Stimulated activated CD8-positive, alpha-beta memory T cell treated with anti-CD3 and anti-CD28 coated beads, Interleukin-12 subunit alpha, Interleukin-12 subunit beta, amount 100 ng/mL, for 24 hours (primary cell): Measurements from ENCODE around the gene EYA2.
"Not testable (repeated sequence)": the region's sequence is repeated elsewhere in the genome, so short reads cannot be mapped to it uniquely, and the experiment has no call there.

Source experiments
- DNase-seq: peaks from one replicate; pipeline ENCODE4 v3.0.0-alpha.2; 2020; ENCODE audit errors: extremely low read depth

EYA2 gene

GRCh38 chr20:46932439-46932838 is 37.8 kb downstream of the EYA2 start:
- not testable (repeated sequence) for DNase-seq

- no peak for DNase-seq
Observed at GRCh38 chr20:46933150-46933549, 38.5 kb downstream of the EYA2 start.

DNA sequence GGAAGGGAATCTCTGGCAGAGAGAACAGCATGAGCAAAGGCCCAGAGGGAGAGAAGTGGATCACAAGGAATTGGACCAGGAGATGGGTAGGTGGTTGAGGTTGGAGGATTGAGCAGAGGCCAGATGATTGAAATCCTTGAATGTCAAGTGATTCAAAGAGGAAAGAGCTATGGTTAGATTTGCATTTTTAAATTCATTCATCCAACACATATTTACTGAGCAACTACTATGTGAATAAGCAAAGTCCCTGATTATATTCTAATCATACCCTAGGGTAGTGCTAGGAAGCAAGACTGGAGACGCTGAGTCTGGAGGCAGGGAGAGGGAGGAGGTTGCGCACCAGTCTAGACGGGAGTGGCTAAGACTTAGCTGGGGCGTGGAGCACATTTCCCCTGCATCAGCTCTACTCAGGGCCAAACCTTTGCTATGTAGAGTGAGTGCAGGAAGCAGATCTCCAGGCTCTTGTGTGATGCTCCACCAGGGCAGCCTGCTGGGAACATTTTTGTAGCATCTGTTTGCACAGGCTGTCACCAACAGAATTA is 40.2 kb downstream of the EYA2 start:
- no peak for DNase-seq

- DNase-seq, result no peak
Observed at GRCh38 chr20:46935394-46936017, 40.9 kb downstream of the EYA2 start.

GRCh38 chr20:46936415-46937156 is 41.9 kb downstream of the EYA2 start:
- no peak for DNase-seq

DNA sequence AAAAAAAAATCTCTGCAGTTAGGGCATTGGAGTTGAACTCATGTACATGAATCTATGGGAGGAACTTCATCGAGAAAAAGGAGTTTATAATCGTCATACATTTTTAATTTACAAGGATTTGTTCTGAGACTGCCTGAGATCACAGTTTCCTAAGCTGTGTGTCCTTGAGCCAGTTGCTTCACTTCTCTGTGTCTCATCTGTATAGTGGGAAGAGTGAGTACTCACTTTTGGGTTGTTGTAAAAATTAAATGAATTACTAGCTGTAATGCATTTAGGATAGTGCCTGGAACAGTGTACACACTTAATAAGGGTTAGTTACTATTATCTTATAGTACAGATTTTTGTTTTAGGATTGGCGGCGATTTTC is 42.5 kb downstream of the EYA2 start:
- no peak for DNase-seq

- no peak for DNase-seq
Observed at GRCh38 chr20:46937533-46938226, 43.0 kb downstream of the EYA2 start.

GRCh38 chr20:46938434-46938833 is 43.8 kb downstream of the EYA2 start:
- no peak for DNase-seq

DNA sequence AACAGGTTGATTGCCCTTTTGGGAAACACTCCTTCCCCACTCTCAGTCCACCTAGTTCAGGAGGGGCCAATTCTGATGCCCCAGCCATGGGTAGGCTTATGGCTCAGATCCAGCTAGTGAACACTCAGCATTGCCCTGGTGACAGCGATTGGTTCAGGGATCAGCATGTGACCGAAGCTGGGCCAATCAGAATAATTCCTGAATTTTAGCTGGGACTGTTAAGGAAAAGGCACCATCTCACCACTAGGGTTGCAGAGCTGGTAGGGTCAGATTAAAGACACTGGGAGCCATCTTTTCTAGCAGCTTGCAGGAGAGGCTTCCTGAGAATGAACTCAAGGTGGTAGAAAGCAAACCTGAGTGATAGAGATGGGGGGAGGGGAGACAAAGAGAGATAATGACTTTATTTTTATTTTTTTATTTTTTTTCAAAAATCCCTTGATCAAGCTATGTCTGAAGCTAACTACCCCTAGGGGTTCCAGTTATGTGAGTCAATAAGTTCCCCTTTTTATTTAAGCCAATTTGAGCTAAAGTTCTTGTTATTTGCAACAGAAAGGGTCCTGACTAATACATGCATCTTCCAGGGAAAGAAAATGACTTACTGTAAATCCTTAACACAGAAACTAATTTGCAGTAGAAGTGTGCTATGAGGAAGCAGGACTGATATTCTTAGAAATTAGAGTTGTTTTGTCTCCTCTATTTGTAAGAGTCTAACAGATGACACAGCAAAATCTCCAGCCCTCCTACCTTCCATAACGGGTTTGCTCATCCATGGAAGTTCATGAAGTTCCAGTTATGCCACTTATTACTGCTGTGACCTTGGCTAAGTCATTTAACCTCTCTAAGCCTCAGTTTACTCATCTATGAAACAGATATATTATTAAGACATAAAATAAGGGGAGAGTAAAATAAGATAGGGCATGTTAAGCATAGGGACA is 44.7 kb downstream of the EYA2 start:
- no peak for DNase-seq

GRCh38 chr20:46940616-46941015 is 46.0 kb downstream of the EYA2 start:
- no peak for DNase-seq

GRCh38 chr20:46941404-46941803 is 46.8 kb downstream of the EYA2 start:
- DNase-seq, result no peak

GRCh38 chr20:46943861-46944591 is 49.4 kb downstream of the EYA2 start:
- no peak for DNase-seq

DNA sequence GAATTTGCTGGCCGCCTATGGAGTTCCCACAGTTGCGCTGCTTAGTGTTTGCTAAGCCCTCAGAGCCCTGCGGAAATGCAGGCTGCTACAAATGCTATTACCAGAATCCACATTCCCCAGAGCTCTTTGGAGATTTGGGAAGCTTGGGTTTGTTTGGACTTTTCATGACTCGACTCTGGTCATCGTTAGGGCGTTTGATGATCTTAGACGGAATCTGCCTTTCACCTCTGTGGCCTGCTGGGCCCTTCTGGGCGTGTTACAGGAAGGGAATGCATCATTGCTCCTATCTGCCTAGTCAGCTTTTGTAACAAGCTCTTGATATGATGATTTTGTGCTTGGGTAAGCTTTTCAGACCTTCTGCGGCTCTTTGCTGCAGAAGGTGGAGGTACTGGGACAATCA is 50.8 kb downstream of the EYA2 start:
- no peak for DNase-seq

DNA sequence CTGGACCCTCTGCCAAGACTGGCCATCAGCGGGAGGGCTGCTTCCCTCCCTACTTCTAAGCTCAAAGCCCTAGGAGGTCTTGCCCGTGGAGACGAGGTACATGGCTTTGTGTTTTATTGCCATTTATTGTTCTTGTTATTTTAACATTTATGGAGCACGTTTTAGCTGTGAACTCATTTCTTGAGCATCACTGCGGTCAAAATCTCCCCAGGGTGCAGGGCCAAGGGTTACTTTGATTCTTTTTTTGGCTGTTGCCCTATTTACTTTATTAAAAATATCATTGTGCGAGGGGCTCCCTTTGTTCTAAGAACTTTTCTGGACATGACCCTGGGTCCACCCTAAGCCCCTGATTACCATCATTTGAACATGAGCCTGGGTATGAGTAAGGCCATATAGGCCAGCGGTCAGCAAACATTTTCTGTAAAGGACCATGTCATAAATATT is 51.6 kb downstream of the EYA2 start:
- no peak for DNase-seq

- DNase-seq, result no peak
Observed at GRCh38 chr20:46946796-46947195, 52.2 kb downstream of the EYA2 start.

GRCh38 chr20:46948081-46948480 is 53.4 kb downstream of the EYA2 start:
- no peak for DNase-seq

DNA sequence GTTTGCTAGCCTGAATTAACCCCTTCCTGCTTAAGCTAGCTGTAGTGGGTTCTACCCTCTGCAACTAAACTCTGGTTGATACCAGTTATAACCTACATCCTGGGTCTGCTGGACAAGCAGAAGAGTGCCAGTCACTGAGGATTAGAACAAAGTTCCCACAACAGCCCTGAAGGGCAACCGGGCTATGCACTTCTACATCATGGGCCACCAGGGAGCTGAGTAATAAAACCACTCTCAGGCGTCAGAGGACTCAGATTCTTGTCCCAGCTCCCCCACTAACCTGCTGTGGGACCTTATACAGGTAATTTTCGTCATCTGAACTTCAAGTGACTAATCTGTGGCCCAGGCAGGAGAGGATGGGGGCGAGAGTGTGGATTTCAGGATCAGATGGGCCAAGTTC is 56.8 kb downstream of the EYA2 start:
- DNase-seq, result no peak

DNA sequence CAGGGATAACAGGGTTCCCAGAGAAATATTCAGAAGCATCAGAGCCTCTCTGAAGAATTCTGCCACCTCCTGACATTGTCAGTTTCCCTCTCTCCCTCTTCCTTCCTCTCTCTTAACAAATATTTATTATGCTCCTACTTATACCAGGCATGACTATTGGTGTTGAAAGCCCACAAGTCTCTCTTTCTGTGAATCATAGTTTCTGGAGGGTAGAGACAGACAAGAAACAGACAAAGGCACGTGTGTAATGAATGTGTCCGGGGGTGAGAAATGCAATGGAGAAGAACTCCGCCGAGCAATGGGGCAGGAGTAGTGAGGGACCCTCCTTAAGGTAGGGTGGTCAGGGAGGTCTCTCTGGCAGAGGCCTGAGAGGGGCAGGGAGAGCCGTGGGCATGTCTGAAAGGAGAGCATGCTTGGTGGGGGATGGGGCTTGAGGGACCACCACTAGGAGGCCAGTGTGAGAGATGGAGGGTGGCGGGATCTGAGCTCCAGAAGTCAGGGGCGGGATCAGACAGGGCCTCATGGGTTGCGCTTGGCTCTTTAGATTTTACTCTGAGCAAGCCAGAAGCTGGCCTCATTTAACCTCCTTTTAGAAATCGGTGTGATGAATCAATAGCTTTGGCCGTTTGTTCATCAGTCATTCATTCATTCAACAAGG is 57.3 kb downstream of the EYA2 start:
- DNase-seq, result no peak

GRCh38 chr20:46953596-46953995 is 59.0 kb downstream of the EYA2 start:
- no peak for DNase-seq

DNA sequence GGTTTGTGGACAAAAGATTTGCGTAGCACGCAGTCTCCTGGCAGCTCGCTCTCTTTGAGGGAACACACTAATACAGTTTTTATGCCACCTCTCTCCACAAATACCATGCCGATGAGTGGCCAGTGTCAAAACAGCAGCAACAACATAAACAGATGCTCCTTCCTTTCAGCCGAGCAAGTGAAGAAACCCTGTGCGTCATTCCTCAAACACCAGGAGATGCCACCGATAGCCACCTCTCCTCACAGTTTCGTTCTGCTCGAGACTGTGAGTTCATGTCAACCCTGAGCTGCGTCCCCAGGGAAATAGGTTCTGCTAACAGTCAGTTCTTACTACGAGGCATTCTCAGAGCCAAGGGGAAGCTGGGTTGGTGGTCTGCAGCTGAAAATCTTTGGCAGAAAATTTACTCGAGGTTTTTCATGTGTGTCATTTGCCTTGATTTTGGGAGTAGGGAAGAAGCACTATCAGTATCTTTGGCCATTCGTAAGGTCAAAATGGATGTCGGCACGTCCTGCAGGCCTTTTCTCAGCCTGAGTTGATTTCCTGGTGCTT is 59.9 kb downstream of the EYA2 start:
- no peak for DNase-seq
